RWPE2 (cell line): ENCODE data around the gene CCRL2.

Source experiments
- ATAC-seq: fragments of 200-7000 bp; cut with Tn5 transposase; 3 replicates; pipeline ENCODE4 v1.9.1; 2021; ENCODE audit warnings: low read depth
- DNase-seq: peaks from one replicate; pipeline ENCODE4 v3.0.0-alpha.2; 2020; ENCODE audit warnings: low spot score
- H3K27ac ChIP-seq: fragments of 450-650 bp; 2 replicates; pipeline ENCODE4 v1.5.1; 2017; ENCODE audit warnings: mild to moderate bottlenecking; ENCODE audit not compliant: poor library complexity, severe bottlenecking
- H3K27me3 ChIP-seq: fragments of 250-450 bp; sonication (Bioruptor Pico); 2 replicates; pipeline ENCODE4 v1.5.1; 2021; ENCODE audit warnings: mild to moderate bottlenecking, moderate library complexity; ENCODE audit not compliant: insufficient read depth, poor library complexity, severe bottlenecking
- H3K36me3 ChIP-seq: fragments of 250-450 bp; sonication (Bioruptor Pico); 2 replicates; pipeline ENCODE4 v1.5.1; 2020; ENCODE audit warnings: low read depth, mild to moderate bottlenecking, moderate library complexity
- H3K4me1 ChIP-seq: fragments of 250-450 bp; sonication (Bioruptor Pico); 2 replicates; pipeline ENCODE4 v1.5.1; 2021; ENCODE audit warnings: mild to moderate bottlenecking, moderate library complexity; ENCODE audit not compliant: insufficient read depth, poor library complexity, severe bottlenecking
- H3K4me3 ChIP-seq: fragments of 250-450 bp; sonication (Bioruptor Pico); 2 replicates; pipeline ENCODE4 v1.5.1; 2021; ENCODE audit warnings: mild to moderate bottlenecking, moderate library complexity; ENCODE audit not compliant: severe bottlenecking
- H3K9me3 ChIP-seq: fragments of 250-450 bp; sonication (Bioruptor Pico); 2 replicates; pipeline ENCODE4 v1.5.1; 2021; ENCODE audit warnings: mild to moderate bottlenecking, moderate library complexity; ENCODE audit not compliant: severe bottlenecking
- CTCF ChIP-seq: fragments of 450-650 bp; IDR thresholded peaks from one replicate; pipeline ENCODE4 v1.5.1; 2017; ENCODE audit warnings: mild to moderate bottlenecking, moderate library complexity; ENCODE audit not compliant: poor library complexity, severe bottlenecking

The CCRL2 gene

GRCh38 chr3:46453526-46454208 lies 46.6 kb downstream of the CCRL2 start:
- DNase-seq, result no peak
- H3K36me3 ChIP-seq, result no peaks in the 10 kb centered on the region
- peaks cover 4% of the 10 kb centered on the region for H3K27me3 ChIP-seq
- H3K4me1 ChIP-seq, result no peaks in the 10 kb centered on the region
- no peak overlapping the region for H3K4me3 ChIP-seq
- H3K27ac ChIP-seq, result no peak overlapping the region
- H3K9me3 ChIP-seq, result no peaks in the 10 kb centered on the region
- TF ChIP-seq CTCF, result no peak
- ATAC-seq, result no peak

- H3K4me3 ChIP-seq, result no peak overlapping the region
- no peak for TF ChIP-seq CTCF
- H3K4me1 ChIP-seq, result no peaks in the 10 kb centered on the region
- peaks cover 4% of the 10 kb centered on the region for H3K27me3 ChIP-seq
- no peaks in the 10 kb centered on the region for H3K9me3 ChIP-seq
- ATAC-seq (no peak), DNase-seq (no peak)
- no peak overlapping the region for H3K27ac ChIP-seq
- no peaks in the 10 kb centered on the region for H3K36me3 ChIP-seq
Measured at GRCh38 chr3:46454209-46454595, 47.1 kb downstream of the CCRL2 start.

DNA sequence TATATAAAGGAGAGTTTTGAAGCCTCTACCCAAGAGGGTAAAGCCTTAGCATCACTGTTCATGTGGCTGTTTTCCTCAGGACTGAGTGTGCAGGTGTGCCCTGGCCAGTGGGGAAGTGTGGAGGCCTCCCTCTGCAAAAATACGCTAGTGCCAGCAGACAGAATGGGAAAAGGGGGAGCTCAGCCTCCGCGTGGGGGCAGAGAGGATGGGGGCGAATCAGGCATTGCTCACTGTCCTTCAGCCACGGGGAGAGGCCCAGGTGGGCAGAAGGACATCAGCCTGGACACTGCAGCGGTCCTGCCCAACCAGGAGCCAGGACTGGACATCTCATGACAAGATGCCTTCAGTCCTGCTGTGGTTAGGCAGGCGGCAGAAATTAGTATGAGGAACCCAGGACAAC lies 47.5 kb downstream of the CCRL2 start:
- Histone ChIP-seq H3K9me3 (no peaks in the 10 kb centered on the region), H3K36me3 (no peaks in the 10 kb centered on the region), H3K4me3 (no peak overlapping the region), H3K27ac (no peak overlapping the region), H3K4me1 (no peaks in the 10 kb centered on the region), H3K27me3 (peaks cover 4% of the 10 kb centered on the region)
- no peak for TF ChIP-seq CTCF
- DNase-seq (no peak), ATAC-seq (no peak)

- Histone ChIP-seq H3K27me3 (peaks cover 4% of the 10 kb centered on the region), H3K27ac (no peak overlapping the region), H3K36me3 (no peaks in the 10 kb centered on the region), H3K4me3 (no peak overlapping the region), H3K4me1 (no peaks in the 10 kb centered on the region), H3K9me3 (no peaks in the 10 kb centered on the region)
- DNase-seq (no peak), ATAC-seq (no peak)
- TF ChIP-seq CTCF, result no peak
Measured at GRCh38 chr3:46455231-46456115, 48.4 kb downstream of the CCRL2 start.

GRCh38 chr3:46456118-46456517 lies 49.1 kb downstream of the CCRL2 start:
- TF ChIP-seq CTCF, result no peak
- Histone ChIP-seq H3K27ac (no peak overlapping the region), H3K36me3 (no peaks in the 10 kb centered on the region), H3K27me3 (peaks cover 4% of the 10 kb centered on the region), H3K9me3 (no peaks in the 10 kb centered on the region), H3K4me3 (no peak overlapping the region), H3K4me1 (no peaks in the 10 kb centered on the region)
- DNase-seq, result no peak
- no peak for ATAC-seq
